Middle frontal gyrus (tissue), 1 donor: ENCODE measurements around the gene FSTL4.

Experiments
- DNase-seq: peaks from one replicate; pipeline ENCODE4 v3.0.0-alpha.2; 2015; ENCODE audit warnings: low spot score; ENCODE audit errors: extremely low spot score

The FSTL4 gene

DNA sequence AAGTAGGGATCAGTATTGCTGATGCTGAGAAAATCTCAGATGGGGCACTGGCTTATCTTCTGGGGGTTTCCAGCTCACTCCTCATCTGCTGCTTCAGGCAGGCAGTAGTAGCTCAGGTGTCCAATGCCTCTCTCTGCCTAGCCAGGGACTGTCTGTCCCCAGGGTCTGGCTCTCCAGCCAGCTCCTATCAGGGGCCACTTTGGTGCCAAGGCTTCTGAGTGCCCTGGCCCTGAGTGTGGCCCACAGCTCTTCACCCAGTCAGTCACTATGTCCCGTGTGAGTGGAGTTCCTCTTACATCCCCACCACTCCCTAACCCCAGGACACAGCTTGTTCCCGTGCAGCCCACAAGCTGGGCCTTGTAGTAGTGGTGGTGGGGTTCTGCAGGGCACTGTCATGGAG is 309.0 kb downstream of the FSTL4 start:
- no peak for DNase-seq

DNA sequence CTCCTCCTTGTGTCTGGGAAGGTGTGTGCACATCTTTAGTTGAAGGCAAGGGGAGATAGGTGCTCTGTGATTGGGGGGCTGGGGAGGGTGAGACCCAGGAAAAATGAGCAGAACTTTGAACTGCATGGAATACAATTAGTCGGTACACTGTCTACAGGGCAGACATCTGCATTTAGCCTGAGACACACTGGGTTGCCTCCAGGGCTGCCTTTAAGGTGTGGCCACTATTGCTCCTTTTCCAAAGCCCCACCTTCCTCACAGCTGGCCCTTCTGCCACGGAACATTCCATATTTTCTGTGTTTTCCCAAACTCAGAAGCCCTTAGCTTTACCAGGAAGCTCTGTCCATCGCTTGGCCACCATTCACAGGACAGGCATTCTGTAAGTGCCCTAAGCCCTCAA is 312.6 kb downstream of the FSTL4 start:
- no peak for DNase-seq

GRCh38 chr5:133299021-133299420 is 313.3 kb downstream of the FSTL4 start:
- no peak for DNase-seq

GRCh38 chr5:133298447-133298846 is 313.9 kb downstream of the FSTL4 start:
- DNase-seq = no peak

GRCh38 chr5:133297293-133297692 is 315.0 kb downstream of the FSTL4 start:
- DNase-seq = no peak

DNA sequence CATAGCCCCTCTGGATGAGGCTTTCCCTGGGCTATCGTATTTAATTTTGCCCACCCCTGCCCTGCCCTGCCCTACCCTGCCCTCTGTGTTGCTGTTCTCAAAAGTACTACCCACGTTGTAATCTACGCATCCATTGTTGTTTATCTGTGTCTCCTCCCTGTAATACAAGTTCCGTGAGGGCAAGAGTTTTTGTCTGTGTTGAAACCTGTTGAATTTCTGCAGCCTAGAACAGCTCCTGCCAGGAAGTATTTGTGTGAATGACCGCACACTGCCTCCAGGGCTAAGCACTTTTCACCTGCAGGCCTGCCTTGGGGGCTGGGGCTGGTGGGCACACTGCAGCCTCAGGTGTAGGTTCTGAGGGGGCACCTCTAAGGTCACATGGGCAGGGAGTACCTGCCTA is 315.7 kb downstream of the FSTL4 start:
- no peak for DNase-seq

DNA sequence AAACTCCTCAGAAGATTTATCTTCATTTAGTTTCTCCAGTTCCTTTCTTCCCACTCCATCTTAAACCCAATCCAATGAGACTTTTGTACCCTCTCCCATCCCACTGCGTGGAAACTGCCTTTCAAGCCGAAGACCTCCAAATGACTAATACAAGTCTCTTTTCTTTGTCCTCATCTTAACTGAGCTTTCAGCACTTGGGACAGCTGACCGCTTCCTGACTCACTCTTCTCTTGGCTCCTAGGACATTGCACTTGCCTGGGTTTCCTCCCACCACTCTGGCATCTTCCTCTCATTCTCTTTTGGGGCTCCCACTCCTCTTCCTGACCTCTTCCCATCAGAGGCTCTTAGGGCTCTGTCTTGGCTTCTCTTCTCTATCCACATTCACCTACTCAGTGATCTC is 316.8 kb downstream of the FSTL4 start:
- DNase-seq = no peak

- DNase-seq = no peak
Observed at GRCh38 chr5:133294380-133294779, 318.0 kb downstream of the FSTL4 start.

DNA sequence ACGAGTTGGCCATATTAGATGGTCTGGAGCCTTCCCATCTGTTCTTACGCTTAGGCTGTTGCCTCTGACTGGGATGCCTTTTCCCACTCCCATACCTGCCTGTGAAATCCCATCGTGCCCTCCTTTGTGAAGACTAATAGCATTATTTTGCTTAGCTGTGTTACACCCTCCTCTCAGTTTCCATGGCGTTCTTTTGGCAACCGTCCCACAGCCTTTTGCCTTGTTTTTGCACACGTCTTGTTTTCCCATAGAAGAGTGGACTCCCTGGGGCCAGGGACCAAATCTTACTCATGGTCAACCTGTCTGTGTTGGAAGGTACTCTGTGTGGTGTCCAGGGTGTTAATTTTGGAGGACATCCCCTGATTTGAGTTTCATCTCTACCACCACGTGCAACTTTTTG is 318.4 kb downstream of the FSTL4 start:
- DNase-seq = no peak

DNA sequence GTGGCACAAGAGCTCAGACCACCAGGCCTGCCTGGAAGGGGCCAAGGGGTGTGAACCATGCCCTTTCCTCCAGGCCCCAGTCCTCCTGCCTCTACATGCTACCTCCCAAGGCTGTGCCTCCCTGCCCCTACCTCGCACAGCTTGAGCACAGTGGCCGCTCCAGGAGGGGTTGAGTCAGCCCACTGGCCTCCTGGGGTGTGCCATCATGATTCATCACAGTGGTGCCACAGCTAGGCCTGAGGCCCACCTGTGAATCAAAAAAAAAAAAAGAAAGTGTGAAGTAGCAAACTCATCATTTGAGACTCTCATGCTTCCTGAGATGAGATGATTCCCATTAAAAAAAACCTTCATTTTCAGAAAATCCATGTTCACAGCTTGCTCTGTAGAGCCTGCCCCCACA is 320.0 kb downstream of the FSTL4 start:
- DNase-seq = no peak

DNA sequence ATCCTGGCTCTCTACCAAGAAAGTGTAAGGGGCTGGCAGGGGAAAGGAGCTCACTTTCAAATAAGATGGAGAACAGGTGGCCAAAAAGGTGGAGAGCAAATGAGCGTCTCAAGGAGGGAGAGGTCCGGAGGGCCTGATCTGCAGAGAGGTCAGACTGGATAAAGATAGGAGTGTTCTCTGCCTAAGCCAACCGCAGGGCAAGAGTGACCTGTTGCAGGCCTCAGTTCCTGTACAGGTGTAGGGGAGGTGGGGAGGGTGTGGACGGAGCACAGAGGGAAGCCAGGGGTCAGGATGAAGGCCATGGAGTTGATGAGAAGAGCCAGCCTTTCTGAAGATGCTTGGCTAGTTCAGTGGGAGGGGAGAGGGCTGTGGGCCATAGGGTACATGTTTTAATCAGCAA is 320.8 kb downstream of the FSTL4 start:
- DNase-seq = no peak

- DNase-seq = no peak
Observed at GRCh38 chr5:133290669-133291240, 321.6 kb downstream of the FSTL4 start.

DNA sequence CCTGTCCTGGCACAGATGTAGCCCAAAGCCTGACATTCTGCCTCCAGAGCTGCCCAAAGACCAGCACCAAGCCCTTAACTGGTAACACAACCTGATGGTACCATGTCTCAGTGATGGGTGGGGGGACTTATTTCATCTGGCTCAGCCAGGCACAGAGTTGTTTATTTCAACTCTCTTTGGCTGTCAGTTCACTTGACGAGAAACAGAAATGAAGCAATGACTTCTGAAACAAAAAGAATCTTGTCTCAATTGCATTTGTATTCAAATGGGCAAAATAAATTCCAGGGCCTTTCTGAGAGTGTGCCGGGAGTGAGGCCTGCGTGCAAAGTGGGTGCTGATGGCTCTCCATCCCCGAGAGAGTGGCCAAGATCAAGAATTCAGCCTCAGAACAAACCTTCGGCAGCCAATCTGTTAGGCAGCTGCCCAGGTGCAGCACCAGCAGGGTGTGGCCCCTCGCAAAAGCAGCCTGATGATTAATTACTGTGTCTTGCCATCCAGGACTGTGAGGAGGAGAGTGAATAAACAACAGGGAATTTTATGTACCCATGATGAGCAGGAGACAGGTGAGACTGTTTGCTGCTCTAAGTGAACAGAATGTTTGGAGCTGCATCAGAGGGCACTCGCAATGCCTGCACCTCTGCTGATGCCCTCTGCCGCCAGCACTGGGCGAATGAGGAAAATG is 322.5 kb downstream of the FSTL4 start:
- DNase-seq = no peak

DNA sequence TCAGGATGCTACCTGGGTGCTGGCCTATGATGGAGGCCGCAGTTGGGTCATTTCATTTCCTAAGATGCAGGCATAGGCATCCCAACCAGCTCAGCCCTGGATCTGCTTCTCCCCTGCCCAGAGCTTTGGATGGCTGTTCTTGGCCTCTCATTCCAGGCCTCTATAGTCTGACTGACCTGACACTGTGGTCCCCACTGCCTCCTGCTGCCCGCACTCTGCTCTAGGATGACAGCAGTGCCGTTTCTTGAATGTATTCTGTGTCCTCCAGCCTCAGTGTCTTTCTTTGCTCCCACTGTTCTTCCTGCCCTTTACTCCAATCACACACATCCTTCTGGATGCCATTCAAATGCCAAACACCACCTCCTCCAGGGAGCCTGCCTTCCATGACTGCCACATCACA is 324.8 kb downstream of the FSTL4 start:
- no peak for DNase-seq

DNA sequence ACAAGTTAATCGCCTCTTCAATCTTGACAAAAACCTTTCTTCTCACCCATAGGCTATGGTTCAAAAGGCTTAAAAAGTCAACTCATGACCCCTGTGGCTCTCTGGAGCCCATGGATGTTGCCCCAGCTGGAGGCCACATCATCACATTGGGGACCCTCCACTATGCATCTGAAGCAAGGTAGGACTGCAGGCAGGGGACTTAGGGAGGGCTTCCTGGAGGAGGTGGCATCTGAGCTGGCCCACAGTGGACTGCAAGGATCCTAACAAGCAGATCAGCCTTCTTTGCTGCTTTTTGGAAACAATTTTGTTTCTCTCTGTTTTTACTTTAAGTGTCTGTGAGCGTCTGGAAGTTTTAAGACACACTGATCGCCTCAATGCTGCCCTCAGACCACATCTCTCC is 325.9 kb downstream of the FSTL4 start:
- DNase-seq = no peak

DNA sequence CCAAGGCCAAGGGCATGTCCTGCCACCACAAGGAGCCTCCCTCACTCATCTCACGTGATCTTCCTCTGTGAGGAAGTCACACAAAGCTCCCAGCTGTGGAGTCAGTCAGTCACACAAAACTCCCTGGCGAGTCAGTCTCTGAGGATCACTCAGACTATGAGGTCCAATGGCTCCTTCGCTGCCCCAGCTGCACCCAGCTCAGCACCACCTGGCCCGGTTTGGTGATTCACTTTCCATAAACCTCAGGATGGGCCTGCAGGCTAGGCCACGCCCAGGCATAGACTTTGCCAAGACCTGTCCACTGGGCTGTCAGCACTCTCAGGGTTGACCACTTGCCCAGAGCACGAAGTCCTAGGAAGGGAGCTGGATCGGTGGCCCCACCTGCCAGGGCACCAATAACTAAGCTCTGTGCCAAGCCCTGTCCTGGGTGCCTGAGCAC is 326.7 kb downstream of the FSTL4 start:
- DNase-seq = no peak

DNA sequence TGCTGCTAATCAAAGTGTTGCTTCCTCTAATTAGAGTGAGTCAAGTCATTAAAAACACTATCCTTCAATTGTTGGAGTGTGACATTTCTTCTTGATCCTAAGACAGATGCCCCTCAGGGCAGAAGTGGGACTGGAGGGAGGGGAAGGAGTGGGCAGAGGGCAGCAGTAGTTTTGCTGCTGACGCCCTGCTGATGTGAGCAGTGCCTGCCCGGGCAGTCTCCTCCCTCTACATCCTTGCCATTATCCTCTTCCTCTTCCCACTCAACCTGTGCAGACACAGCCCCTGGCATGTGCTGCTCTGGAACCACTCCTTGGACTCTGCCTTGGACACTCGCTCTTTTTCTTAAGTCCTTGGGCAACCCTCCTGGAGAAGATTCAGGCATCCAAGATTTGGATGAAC is 328.0 kb downstream of the FSTL4 start:
- DNase-seq = no peak

GRCh38 chr5:133278317-133278716 is 334.0 kb downstream of the FSTL4 start:
- no peak for DNase-seq

DNA sequence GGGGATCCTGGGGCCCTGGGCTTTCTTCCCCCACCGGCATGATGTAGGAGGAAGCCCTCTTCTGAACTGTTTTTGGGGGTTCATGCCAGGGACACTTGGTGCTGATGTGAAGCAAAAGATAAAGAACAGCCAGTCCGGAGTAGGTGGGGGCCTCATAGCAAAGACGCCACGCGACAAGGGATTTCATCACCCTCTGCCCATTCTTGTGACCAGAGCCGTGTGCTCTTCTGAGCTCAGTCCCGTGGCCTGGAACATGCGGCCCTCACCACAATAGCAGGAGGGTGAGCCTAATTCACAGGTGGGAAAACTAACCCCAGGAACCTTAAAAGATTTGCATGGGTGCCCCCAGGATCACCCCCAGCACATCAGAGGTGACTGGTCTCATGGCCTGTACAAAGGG is 334.6 kb downstream of the FSTL4 start:
- no peak for DNase-seq

DNA sequence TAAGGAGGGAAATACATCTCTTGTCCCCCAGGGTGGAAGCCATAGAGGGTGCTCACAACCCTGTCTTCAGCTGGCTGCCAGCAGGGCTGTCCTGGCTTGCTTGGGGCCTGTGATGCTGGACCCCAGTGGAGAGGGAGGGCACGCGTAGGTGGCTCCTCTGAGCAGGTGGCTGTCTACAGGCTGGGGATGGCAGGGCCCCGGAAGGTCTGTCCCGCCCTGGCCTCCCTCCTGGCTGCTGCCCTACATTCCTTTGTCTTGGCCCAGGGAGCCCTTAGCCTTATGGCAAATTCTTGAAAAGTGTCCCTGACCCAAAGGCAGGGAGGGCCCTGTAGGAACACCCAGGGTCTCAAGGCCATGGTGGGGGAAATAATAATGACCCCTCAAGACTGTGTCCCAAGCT is 336.2 kb downstream of the FSTL4 start:
- no peak for DNase-seq

GRCh38 chr5:133275631-133276030 is 336.7 kb downstream of the FSTL4 start:
- DNase-seq = no peak

GRCh38 chr5:133274597-133274935 is 337.8 kb downstream of the FSTL4 start:
- no peak for DNase-seq
